DND-41 (cell line): ENCODE data around the gene CAMKV.

Experiments used
- CTCF ChIP-seq: IDR thresholded peaks from 2 replicates; pipeline ENCODE4 v1.5.1; 2012; ENCODE audit warnings: borderline replicate concordance, low read length, moderate library complexity, mild to moderate bottlenecking; ENCODE audit not compliant: poor library complexity, severe bottlenecking; ENCODE audit errors: extremely low read depth
- EZH2 ChIP-seq: IDR thresholded peaks from 3 replicates; pipeline ENCODE4 v1.6.1; 2012; ENCODE audit warnings: borderline replicate concordance, low read depth, mild to moderate bottlenecking, moderate library complexity, low read length, inconsistent platforms; ENCODE audit not compliant: severe bottlenecking

- no peak for TF ChIP-seq CTCF
- TF ChIP-seq EZH2: no peak
Observed at GRCh38 chr3:49900491-49901153, 30.9 kb upstream of the CAMKV start.
